K562 (cell line): ENCODE measurements around the gene TLX2. TPM values are rescaled to one million over a fixed set of nuclear protein-coding genes. Genes with fewer than 3 reads are reported as not detected.

Experiments used
- HBP1 ChIP-seq: fragments of 450-650 bp; formaldehyde crosslinking; IDR thresholded peaks from 2 replicates; pipeline ENCODE4 v1.4.0; 2022; ENCODE audit warnings: missing genetic modification characterization
- ZBTB40 ChIP-seq, 2 experiments: fragments of 450-650 bp in 1 of 2; sonication (generic) in 1 of 2; formaldehyde crosslinking in 1 of 2; IDR thresholded peaks; 2 replicates each; pipeline versions ENCODE4 v1.7.1 to v1.9.0; 2016 to 2022; ENCODE audit warnings: inconsistent platforms in 1 of 2, mild to moderate bottlenecking in 1 of 2, missing genetic modification reagents in 1 of 2
- ZNF76 ChIP-seq: fragments of 250-450 bp; sonication (Bioruptor Pico); IDR thresholded peaks from 2 replicates; pipeline ENCODE4 v1.4.0; 2020; ENCODE audit warnings: mild to moderate bottlenecking, moderate library complexity, borderline replicate concordance
- polyA plus RNA-seq, 8 experiments: library from polyadenylated mRNA; depleted of rRNA in 4 of 8; stranded (reverse) in 5 of 8; unstranded in 3 of 8; fragments of >200 nt; fragmentation: Nextera tagmentation in 2 of 8; fragmentation: Illumina TruSeq in 1 of 8; extraction: Ambion mirVana in 2 of 8; extraction: Trizol in 1 of 8; gene quantifications; 2 replicates each; pipeline versions ENCODE4 v1.2.1 to v1.2.3, GENCODE V29; 2011 to 2014; ENCODE audit warnings: inconsistent platforms in 1 of 8, missing spikeins in 1 of 8
- total RNA-seq, 7 experiments: library from RNA; depleted of rRNA in 6 of 7; stranded (reverse); fragments of >200 nt in 6 of 7; fragmentation: Illumina TruSeq in 2 of 7; extraction: Trizol in 2 of 7; gene quantifications; 2 replicates each; pipeline versions ENCODE4 v1.2.1 to v1.2.3, GENCODE V29; 2011 to 2021; ENCODE audit warnings: low replicate concordance in 1 of 7
- TF ChIP-seq, protein P1 (sequence below): sonication (generic); formaldehyde crosslinking; IDR thresholded peaks from 2 replicates; pipeline ENCODE4 v1.8.0; 2022; ENCODE audit warnings: missing genetic modification reagents, mild to moderate bottlenecking, borderline replicate concordance

The TLX2 gene
- total and polyA plus RNA-seq, 9 of the 15 experiments (the other 6 are each of a cell fraction or from before 2014, with no cell fraction given): not detected

DNA sequence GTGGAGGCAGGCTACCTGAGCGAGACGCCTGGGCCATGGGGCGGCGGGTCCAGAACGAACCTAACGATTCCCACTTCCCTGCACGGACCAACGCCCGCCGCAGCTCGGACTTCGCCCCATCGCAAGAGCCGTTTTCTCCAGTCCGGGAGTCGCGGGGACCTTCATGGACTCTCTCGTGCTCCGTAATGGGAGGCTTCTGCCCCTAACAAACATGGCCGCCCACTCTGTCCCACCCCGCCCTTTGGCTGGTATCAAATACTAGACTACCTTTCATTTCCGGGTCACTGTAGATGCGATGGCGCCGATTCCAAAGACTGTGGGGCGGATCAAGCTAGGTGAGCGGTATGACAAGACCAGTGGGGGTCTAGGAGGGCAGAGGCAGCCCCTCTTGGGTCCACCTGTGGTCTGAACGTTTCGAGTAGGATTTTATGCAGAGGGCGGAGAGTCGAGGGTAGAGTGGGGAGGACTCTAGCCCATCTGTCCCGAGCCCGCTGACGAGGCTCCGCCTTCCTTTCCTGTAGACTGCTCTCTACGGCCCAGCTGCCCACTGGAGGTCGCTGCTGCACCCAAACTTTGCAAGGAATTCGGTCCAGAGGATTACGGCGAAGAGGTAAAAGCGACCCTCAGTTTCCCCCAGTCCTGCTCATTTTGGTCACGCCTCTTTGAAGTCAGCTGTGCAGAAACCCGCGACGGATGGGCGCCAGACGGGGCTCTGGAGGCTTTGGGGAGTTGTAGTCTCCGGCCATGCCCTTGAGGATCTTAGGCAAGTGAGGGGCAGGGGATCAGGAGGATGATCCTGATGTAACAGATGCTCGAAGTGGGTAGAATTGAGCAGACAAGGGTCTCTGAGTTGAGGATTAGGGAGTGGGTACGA, 31.2 kb upstream of the TLX2 start, which contains the start of the genes CCDC142 and TTC31 (continued):
- TF ChIP-seq ZBTB40 (IDR thresholded peaks at IDR 0.05) (peak; percentile 95), ZBTB40 (CRISPR knock-in tag; IDR thresholded peaks at IDR 0.05) (no peak), HBP1 (CRISPR knock-in tag) (no peak), ZNF76 (CRISPR knock-in tag) (no peak)
- TF ChIP-seq, protein P1, sequence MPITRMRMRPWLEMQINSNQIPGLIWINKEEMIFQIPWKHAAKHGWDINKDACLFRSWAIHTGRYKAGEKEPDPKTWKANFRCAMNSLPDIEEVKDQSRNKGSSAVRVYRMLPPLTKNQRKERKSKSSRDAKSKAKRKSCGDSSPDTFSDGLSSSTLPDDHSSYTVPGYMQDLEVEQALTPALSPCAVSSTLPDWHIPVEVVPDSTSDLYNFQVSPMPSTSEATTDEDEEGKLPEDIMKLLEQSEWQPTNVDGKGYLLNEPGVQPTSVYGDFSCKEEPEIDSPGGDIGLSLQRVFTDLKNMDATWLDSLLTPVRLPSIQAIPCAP (CRISPR knock-in tag): no peak
